ENCODE data around the gene ARV1.
"Not testable (repeated sequence)": the region's sequence is repeated elsewhere in the genome, so short reads cannot be mapped to it uniquely, and the experiment has no call there.

The ARV1 gene

GRCh38 chr1:231040800-231041718 is 62.2 kb downstream of the ARV1 start:
- DNase-seq (ENCODE audit: low read depth in 4 of 4, low spot score in 1 of 4), result no peak

GRCh38 chr1:231041719-231042261 is 62.9 kb downstream of the ARV1 start:
- DNase-seq (ENCODE audit: low read depth in 4 of 4, low spot score in 1 of 4), result no peak

DNA sequence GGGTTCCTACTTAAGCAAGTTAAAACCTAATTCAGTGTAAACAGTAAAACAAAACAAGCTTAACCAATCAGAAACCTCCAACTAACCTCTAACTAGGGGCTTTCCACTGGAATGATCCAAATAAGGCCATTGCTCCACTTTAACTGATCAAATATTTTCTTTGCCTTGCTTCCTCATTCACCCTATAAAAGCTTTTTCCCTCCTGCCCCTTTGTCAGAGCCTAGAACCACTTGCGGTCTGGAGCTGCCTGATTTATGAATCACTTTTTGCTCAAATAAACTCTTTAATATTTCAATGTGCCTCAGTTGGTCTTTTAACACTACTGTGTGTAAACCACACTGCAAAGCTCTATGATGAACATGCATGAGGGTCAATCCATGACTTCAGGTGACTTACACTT is 65.7 kb downstream of the ARV1 start:
- no peak for DNase-seq (ENCODE audit: low read depth in 4 of 4, low spot score in 1 of 4)

- no peak for DNase-seq (ENCODE audit: low read depth in 4 of 4, low spot score in 1 of 4)
These were observed 66.4 kb downstream of the ARV1 start for GRCh38 chr1:231045286-231045685.

GRCh38 chr1:231045921-231046729 is 67.2 kb downstream of the ARV1 start:
- DNase-seq (ENCODE audit: low read depth in 4 of 4, low spot score in 1 of 4), result not testable (repeated sequence)

DNA sequence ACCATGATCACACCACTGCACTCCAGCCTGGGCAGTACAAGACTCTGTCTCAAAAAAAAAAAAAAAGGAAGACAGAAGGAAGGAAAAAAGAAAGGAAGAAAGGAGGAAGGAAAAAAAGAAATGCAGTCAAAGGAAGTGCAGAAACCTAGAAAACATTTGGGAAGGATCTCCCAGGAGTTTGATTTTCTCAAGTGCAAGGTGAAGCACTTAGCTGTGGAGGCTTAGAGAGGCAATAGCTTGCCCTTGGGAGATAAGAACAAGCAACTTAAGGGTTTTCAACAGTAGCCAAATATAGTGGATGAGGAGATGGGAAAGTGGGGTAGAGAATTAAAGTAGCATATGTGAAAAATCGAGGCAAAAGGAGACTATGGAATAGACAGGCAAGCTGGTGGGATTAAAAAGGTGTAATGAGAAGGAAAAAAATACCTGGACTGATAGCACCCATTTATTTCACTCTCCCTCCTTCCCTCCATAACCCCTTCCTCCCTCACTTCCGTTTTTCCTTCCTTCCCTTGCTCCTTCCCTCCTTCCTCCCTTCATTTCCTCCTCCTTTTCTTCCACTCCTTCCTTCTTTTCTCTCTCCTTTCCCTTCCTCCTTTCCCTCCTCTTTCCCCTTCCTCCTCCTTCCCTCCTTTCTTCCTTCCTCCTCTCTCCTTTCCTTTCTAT is 68.0 kb downstream of the ARV1 start:
- no peak for DNase-seq (ENCODE audit: low read depth in 4 of 4, low spot score in 1 of 4)

GRCh38 chr1:231047529-231047928 is 68.6 kb downstream of the ARV1 start:
- DNase-seq (ENCODE audit: low read depth in 4 of 4, low spot score in 1 of 4), result not testable (repeated sequence)

- not testable (repeated sequence) for DNase-seq (ENCODE audit: low read depth in 4 of 4, low spot score in 1 of 4)
These were observed 69.5 kb downstream of the ARV1 start for GRCh38 chr1:231048419-231048818.

DNA sequence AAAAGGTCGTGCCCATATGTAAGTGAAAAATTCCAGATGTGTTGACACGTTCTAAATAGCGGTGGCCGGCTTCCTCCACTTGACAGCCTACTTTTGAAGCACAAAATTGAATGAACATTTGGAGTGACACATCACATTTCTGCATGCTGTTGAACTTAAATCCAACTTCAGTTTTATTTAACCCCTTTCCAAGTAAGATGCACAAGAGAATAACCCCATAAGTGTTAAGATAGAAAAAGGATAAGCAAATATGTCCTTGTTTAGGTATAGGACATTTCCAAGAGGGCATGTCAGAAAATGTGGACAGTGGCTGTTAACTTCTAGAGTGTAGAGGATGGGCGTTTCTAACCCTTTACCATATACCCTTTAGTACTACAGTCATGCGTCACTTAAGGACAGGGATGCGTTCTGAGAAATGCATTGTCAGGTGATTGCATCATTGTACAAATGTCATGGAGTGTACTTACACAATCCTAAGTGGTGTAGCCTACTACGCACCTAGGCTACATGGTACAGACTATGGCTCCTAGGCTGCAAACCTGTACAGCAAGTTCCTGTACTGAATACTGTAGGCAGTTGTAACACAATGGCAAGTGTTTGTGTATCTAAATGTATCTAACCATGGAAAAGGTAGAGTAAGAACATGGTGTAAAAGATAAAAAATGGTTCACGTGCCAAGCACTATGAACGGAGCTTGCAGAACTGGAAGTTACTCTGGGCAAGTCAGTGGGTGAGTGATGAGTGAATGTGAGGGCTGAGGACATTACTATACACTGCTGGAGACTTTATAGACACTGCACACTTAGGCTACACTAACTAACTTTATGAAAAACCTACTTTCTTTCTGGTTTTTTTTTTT is 70.5 kb downstream of the ARV1 start:
- DNase-seq (ENCODE audit: low read depth in 4 of 4, low spot score in 1 of 4), result no peak
